ENCODE measurements around the gene PIP5K1B. TPM values are rescaled to one million over a fixed set of nuclear protein-coding genes. Genes with fewer than 3 reads are reported as not detected.

PIP5K1B gene
- total RNA-seq, 3 donors from 2014 or later: 60.0 to 122 (median 73.3) TPM

DNA sequence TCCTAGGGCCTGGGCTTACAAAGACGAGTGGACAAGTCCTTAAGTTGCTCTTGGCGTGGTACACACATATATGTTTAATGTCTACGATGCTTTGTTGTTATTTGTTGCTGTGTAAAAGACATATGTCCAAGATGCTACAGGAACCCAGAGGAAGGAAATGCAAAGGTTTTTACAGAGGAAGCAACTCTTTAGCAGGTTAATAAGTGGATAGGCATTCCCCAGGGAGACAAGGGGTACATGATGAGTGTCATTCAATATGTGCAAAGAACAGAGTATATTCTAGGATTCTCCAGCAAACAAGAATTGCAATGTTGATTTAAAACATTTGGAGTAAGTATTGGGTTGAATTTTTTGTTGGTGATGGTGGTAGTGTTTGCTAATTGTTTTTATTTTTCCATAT, 92.1 kb downstream of the PIP5K1B start:
- ATAC-seq: no peak
- intact Hi-C loops (cut with DNase I, micrococcal nuclease): no loop called here
- Histone ChIP-seq H3K4me1 (ENCODE audit: low read depth) (no peaks in the 10 kb centered on the region), H3K36me3 (ENCODE audit: low read depth) (no peaks in the 10 kb centered on the region), H3K9me3 (no peaks in the 10 kb centered on the region), H3K4me3 (no peak overlapping the region)
- no peak for DNase-seq
- TF ChIP-seq, protein P1, sequence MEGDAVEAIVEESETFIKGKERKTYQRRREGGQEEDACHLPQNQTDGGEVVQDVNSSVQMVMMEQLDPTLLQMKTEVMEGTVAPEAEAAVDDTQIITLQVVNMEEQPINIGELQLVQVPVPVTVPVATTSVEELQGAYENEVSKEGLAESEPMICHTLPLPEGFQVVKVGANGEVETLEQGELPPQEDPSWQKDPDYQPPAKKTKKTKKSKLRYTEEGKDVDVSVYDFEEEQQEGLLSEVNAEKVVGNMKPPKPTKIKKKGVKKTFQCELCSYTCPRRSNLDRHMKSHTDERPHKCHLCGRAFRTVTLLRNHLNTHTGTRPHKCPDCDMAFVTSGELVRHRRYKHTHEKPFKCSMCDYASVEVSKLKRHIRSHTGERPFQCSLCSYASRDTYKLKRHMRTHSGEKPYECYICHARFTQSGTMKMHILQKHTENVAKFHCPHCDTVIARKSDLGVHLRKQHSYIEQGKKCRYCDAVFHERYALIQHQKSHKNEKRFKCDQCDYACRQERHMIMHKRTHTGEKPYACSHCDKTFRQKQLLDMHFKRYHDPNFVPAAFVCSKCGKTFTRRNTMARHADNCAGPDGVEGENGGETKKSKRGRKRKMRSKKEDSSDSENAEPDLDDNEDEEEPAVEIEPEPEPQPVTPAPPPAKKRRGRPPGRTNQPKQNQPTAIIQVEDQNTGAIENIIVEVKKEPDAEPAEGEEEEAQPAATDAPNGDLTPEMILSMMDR (IDR thresholded peaks at IDR 0.05): no peak

DNA sequence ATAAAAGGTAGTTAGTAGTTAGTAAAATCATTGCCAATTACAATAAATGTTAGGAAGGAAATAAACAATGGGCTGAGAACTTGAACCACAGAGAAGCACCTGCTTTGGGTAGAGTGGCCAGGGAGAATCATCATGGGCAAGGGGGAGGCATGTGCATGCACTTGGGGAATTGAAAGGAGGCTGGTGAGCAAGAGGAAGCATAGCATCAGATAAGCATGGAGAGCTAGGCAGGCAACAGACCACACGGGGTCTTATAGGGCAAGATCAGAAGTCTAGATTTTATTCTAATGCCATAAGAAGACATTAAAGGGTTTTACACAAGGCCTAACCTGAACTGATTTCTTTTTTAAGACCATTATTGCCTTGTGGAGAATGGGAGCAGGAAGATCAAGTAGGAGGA, 93.4 kb downstream of the PIP5K1B start:
- DNase-seq (no peak), ATAC-seq (no peak)
- Histone ChIP-seq H3K9me3 (no peaks in the 10 kb centered on the region), H3K4me1 (ENCODE audit: low read depth) (no peaks in the 10 kb centered on the region), H3K4me3 (no peak overlapping the region), H3K36me3 (ENCODE audit: low read depth) (no peaks in the 10 kb centered on the region)
- intact Hi-C loops (cut with DNase I, micrococcal nuclease): no loop called here
- TF ChIP-seq, protein P1 (IDR thresholded peaks at IDR 0.05): no peak

DNA sequence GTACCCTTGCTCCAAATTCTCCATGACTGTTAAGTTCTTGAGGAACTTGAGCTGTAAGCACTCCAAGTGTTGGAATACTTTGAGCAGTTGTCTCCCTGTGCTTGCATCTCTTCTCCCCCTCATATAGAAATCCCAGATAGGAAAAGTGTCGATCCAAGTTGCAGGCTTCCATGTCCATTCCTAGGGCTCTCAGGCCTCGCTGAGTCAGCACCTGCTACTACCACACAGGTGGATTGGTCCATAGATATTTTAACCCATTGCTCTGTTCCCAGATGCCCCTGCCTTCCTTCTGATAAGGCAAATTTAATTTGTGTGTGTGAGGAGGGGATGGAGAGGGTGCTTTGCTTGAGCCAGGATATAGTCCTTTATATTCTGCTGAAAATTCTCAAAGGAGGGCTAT, 95.8 kb downstream of the PIP5K1B start:
- Histone ChIP-seq H3K4me3 (no peak overlapping the region), H3K4me1 (ENCODE audit: low read depth) (no peaks in the 10 kb centered on the region), H3K9me3 (no peaks in the 10 kb centered on the region), H3K36me3 (ENCODE audit: low read depth) (no peaks in the 10 kb centered on the region)
- DNase-seq (no peak), ATAC-seq (no peak)
- TF ChIP-seq, protein P1 (IDR thresholded peaks at IDR 0.05): no peak
- intact Hi-C loops (cut with DNase I, micrococcal nuclease): no loop called here

DNA sequence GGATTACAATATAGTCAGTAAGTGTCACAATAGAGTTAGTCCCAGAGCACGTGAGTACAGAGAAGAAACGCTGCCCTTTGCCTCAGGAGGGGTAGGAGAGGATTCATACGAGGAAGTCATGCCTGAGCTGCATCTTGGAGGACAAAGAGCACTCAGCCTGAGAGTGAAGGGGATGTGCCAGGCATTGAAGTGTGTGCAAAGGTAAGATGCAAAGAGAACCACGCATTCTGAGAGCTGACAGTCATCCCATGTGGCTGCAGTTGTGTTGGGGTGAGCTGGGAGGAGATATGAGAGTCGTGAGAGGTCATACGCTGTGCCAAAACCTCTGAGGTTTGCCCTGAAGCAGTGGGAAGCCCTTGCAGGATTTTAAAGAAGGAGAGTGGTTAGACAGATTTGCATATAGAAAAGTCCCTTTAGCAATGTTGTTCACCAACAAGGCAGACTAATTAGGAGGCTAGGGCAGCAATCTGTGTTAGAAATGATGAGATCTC, 97.5 kb downstream of the PIP5K1B start:
- H3K4me3 ChIP-seq: no peak overlapping the region
- DNase-seq (no peak), ATAC-seq (peak; percentile 87)
- no peaks in the 10 kb centered on the region for H3K9me3 ChIP-seq
- H3K4me1 ChIP-seq (ENCODE audit: low read depth): no peaks in the 10 kb centered on the region
- H3K36me3 ChIP-seq (ENCODE audit: low read depth): no peaks in the 10 kb centered on the region
- intact Hi-C loops (cut with DNase I, micrococcal nuclease): no loop called here
- TF ChIP-seq, protein P1 (IDR thresholded peaks at IDR 0.05): no peak

DNA sequence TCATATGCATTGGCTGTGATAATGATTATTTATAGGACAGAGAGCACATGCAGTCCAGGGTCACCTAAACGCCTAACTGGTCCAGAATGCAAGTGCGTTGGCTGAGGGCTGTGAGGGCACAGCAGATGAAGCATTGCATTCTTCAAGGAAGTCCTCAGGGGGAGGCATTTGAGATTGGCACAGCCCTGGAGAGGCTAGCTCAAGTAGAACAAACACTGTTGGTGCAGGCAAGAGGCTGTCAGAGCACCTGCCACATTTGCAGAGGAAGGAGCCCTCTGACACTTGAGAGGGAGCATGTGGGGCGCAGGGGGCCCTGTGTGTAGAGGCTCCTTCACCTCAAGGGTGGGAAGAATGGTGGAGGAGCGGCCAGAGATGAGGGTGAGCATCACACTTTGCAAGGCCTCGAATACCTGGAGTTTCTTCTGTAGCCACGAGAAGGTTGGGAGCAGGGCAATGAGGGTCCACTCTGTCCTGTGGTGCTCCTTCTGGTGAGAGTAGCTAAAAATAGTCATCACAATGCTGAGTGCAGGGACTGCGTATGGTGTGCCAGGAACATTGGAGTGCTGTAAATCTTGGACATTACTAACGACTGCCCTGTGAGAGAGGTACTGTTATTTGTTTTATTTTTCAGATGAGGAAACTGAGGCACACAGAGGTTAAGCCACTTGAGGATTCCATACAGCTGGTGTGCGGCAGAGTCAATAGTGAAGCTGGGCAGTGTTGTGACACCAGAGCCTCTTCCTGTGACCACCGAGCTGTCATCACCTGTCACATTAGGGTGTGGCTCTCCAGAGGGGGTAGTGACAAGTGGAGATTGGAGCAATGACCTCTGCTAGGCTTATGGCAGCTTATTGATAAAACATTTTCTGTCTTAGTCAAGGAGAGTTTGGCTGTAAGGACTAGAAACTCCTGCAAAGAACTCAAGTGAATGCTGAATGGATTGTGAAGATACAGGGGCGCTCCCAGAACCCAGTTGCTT, 100.2 kb downstream of the PIP5K1B start:
- intact Hi-C loops (cut with DNase I, micrococcal nuclease): no loop called here
- Histone ChIP-seq H3K9me3 (no peaks in the 10 kb centered on the region), H3K4me3 (no peak overlapping the region), H3K36me3 (ENCODE audit: low read depth) (no peaks in the 10 kb centered on the region), H3K4me1 (ENCODE audit: low read depth) (no peaks in the 10 kb centered on the region)
- DNase-seq (no peak), ATAC-seq (no peak)
- TF ChIP-seq, protein P1 (IDR thresholded peaks at IDR 0.05): no peak
